Cardiac septum (tissue), 1 donor: Measurements from ENCODE around the gene MVP. TPM values are rescaled to one million over a fixed set of nuclear protein-coding genes. Genes with fewer than 3 reads are reported as not detected.
"Not testable (repeated sequence)": the region's sequence is repeated elsewhere in the genome, so short reads cannot be mapped to it uniquely, and the experiment has no call there.

ENCODE experiments used
- DNase-seq: peaks from one replicate; pipeline ENCODE4 v3.0.0-alpha.2; 2020; ENCODE audit warnings: low spot score
- intact Hi-C: fragments of 100-400 bp; cut with DNase I; formaldehyde crosslinking; loops from one replicate; pipeline ENCODE4 v1.14.0; 2022
- long read RNA-seq: library from polyadenylated mRNA; unstranded; transcript quantifications from one replicate; pipeline ENCODE4 v2.0.0, GENCODE V29; 2021
- total RNA-seq: library from RNA; stranded (reverse); fragmentation: NEBNext Ultra II Directional; extraction: Animal tissue kit (Norgen Biotek cat#: 25700); gene quantifications from one replicate; pipeline ENCODE4 v1.2.1, GENCODE V29; 2021
- donor health status: DM: no; HTN: no; CAD: no.

The MVP gene
- total RNA-seq = 60.2 TPM
- long read RNA-seq, transcript MVP-202 (15 exons, 2,925 nt) = minor isoform, 10 of 121 reads
- long read RNA-seq, transcript MVP-201 (15 exons, 2,870 nt) = major isoform, 40 of 121 reads
- long read RNA-seq, partial matches to known transcripts = 66 of 121 reads
- long read RNA-seq, other reads (novel, unspliced or antisense) = 5 of 121 reads

DNA sequence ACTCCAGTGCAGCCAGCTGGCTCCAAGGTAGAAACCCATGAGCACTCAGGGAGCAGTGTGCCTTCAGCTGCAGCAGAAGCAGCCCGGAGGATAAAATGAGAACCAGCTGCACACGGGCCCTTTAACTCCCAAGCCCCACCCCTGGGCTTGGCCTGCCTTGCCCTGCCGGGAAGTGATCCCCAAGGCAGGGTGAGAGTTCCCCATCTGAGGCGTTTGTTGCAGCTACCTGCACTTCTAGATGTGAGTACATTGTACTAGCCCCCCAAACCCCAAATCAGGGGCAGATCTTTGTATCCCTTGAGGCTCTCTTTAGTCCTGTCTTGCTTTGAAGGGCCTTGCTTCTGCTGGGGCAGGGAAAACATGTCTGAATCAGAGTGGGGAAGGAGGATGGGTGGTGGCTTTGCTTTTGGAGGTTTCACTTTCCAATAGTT is at the start of gene MVP:
MVP (plus strand) TSS at position 192 of the 431 bp plus-strand sequence. CDS start 10,088 bp downstream, outside the sequence.
- intact Hi-C loops = no loop called here
- DNase-seq = peak; percentile 91

DNA sequence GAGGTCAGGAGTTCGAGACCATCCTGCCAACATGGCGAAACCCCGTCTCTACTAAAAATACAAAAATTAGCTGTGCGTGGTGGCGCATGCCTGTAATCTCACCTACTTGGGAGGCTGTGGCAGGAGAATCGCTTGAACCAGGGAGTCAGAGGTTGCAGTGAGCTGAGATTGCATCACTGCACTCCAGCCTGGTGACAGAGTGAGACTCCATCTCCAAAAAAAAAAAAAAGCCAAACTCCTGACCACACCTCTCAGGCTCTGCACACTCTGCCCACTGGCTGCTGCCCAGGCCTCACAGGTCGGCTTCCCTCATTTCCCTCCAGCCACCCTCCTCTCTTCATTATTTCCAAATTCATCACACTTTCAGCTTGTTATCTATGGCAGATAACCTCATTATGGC is 47.9 kb upstream of the MVP start:
- intact Hi-C loops, DNase-seq: not testable (repeated sequence)

DNA sequence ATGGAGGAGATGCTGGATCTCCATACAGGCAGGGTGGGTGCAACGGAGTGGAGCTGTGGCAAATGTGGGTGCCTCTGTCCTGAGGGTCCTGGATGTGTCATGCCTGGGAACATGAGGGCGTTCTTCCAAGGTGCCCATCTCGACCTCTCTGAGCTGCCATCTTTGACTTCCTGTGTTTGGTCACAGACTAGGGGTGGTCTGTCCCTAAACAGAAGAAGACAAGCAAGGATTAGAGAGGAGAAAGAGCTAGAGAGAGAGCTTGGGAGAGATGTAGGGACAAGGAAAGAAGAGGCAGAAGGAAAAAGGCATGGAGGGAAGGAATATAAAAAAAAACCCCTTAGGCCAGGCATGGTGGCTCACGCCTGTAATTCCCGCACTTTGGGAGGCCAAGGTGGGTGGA is 45.5 kb upstream of the MVP start:
- intact Hi-C loops = no loop called here
- DNase-seq = no peak

DNA sequence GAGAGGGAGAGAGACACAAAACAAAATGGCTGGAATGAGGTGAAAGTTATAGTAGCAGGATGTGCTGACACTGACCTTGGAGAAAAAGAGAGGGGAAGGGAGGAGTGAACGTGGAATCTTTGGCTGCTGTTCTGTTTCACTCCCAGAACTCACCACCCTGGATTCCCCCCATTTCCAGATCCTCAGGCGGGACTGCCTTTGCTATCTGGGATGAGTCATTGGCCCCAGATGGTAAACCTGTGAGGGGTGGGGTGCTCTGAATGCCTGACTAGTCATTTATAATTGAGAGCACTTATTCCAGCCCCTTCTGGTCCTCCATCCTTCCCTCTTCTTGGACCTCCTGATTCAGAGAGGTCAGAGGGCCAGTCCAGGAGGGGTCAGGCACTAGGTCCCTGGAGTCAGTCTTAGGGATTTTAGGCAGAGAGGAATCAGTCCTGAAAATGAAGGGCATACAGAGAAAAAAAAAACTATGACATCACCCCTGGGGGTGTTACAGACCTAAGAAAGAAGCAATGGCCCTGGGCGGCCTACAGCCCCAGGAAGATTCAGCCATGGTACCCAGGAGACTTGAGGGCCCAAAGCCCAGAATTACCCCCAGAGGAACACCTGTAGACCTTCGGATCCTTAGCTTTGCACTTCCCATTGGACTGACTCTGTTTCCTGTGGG is 44.4 kb upstream of the MVP start:
- no peak for DNase-seq
- intact Hi-C loops = no loop called here

DNA sequence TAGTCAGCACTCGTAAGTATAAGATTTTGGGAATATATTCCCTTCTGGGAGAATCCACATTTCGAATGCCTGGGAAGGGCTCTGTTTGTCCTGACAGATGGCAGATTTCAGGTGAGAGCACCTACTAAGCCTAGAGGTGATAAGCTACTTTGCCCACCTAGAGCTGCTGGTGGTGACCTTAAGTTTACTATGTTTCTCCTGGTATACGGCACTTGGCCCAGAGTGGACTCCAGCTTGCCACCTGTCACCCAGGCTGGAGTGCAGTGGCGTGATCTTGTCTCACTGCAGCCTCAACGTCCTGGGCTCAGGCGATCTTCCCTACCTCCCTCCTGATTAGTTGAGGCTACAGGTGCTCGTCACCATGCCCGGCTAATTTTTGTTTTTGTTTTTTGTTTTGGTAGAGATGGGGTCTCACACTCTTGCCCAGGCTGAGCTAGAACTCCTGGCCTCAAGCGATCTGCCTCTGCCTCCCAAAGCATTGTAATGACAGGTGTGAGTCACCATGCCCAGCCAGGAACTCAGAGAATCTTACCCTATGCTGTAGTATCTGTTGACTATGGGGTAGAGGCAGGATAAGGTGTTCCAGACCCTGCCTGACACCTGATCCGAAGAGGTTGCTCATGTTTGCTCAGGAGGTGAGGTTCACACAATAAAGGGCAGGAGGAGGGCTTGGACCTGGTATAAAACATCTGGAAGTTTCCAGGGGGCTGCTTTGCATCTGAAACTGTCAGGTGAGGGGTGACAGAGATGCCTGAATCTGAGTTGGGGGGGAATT is 42.5 kb upstream of the MVP start, which contains the start of gene ZG16:
ZG16 (plus strand) TSS at position 681 of the 775 bp plus-strand sequence. CDS start 1,011 bp downstream, outside the sequence.
- DNase-seq = no peak
- intact Hi-C loops = no loop called here

DNA sequence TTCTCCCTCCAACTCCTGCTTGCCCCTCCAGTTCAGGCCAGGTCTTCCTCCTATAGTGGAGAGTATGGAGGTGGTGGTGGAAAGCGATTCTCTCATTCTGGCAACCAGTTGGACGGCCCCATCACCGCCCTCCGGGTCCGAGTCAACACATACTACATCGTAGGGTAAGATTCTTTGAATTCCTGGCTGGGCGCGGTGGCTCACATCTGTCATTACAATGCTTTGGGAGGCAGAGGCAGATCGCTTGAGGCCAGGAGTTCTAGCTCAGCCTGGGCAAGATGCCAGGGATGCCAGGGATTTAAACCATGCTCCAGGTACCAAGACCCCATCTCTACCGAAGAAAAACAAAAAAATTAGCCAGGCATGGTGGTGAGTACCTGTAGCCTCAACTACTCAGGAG is 40.8 kb upstream of the MVP start:
- no peak for DNase-seq
- intact Hi-C loops = no loop called here

DNA sequence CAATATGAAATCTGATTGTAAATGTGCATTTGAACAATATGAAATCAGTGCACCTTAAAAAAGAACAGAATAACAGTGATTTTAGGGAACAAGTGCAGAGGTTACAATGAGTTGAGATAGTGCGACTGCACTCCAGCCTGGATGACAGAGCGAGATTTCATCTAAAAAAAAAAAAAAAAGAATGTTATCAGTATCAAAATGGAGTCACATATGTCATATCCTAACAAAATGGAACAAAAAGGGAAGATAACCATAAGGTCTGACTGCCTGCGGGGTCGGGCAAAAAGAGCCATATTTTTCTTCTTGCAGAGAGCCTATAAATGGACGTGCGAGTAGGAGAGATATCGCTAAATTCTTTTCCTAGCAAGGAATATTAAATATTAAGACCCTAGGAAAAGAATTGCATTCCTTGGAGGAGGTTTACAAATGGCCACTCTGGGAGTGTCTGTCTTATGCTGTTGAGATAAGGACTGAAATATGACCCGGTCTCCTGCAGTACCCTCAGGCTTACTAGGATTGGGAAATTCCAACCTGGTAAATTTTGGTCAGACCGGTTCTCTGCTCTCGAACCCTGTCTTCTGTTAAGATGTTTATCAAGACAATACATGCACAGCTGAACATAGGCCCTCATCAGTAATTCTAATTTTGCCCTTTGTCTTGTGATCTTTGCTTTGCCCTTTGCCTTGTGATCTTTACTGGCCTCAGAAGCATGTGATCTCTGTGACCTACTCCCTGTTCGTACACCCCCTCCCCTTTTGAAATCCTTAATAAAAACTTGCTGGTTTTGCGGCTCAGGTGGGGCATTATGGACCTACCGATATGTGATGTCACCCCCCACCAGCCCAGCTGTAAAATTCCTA is 36.9 kb upstream of the MVP start:
- intact Hi-C loops, DNase-seq: not testable (repeated sequence)

DNA sequence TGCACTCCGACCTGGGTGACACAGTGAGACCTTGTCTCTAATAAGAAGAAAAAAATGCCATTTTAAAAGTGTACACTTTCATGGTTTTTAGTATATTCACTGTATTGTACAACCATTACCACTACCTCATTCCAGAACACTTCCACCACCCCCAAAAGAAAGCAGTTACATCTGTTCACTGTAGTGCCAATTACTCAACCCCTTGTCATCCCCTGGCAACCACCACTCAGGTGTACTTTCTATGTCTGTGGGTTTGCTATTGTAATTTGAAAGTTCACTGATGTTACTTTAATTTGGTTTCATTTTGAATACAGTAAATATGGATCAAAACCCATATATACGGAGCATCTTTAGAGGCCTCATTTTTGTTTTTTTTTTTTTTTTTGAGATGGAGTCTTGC is 36.1 kb upstream of the MVP start:
- intact Hi-C loops = no loop called here
- no peak for DNase-seq

DNA sequence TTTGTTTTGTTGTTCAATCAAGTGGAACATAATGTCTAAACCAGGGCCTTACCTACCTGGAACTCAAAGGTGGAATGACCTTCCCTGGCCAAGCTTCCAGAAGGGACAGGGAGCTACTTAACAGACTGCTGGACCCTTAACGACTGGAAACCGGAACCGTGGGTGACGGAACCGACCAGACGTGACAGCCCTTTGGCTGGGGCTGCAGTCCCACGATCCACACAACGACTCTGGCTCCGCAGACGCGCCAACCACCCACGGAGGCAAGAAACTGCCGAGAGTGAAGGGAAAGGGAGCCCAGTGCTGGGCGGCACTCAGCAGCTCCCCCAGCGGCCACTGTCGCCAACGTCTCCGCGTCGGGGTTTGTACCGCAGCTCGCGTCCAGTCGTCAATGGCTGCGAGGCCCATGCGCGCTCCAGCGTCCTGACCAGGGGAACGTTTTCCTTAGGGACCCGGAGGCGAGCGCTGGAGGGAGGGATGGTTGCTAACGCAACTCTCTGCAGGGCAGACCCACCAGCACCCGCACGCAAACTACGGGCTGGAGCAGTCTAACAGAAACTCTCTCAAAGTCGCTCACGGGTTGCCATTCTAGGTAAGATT is 35.3 kb upstream of the MVP start:
- DNase-seq = peak; percentile 91
- intact Hi-C loops = no loop called here

DNA sequence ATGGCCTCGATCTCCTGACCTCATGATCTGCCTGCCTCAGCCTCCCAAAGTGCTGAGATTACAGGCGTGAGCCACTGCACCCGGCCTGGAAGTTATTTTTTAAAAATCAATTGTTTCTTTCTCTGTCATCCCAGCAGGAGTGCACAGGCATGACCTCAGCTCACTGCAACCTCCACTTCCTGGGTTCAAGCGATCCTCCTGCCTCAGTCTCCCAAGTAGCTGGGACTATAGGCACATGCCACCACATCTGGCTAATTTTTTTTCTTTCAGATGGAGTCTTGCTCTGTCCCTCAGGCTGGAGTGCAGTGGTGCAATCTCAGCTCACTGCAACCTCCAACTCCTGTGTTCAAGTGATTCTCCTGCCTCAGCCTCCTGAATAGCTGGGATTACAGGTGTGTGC is 33.1 kb upstream of the MVP start:
- intact Hi-C loops, DNase-seq: not testable (repeated sequence)

DNA sequence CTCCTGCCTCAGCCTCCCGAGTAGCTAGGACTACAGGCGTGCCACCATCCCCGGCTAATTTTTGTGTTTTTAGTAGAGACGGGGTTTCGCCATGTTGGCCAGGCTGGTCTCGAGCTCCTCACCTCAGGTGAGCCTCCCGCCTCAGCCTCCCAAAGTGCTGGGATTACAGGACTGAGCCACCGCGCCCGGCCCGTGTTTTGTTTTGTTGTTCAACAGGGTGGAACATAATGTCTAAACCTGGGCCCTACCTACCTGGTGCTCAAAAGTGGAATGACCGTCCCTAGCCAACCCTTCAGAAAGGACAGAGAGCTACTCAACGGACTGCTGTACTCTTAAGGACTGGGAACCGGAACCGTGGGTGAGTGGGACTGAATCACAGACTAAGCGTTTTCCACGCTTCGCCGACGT is 30.5 kb upstream of the MVP start:
- intact Hi-C loops = loop anchor here (1.0 kb wide), 3 partner anchors 16 to 74 kb away; partner anchors contain the start of gene CDIPT
- DNase-seq = peak; percentile 74

DNA sequence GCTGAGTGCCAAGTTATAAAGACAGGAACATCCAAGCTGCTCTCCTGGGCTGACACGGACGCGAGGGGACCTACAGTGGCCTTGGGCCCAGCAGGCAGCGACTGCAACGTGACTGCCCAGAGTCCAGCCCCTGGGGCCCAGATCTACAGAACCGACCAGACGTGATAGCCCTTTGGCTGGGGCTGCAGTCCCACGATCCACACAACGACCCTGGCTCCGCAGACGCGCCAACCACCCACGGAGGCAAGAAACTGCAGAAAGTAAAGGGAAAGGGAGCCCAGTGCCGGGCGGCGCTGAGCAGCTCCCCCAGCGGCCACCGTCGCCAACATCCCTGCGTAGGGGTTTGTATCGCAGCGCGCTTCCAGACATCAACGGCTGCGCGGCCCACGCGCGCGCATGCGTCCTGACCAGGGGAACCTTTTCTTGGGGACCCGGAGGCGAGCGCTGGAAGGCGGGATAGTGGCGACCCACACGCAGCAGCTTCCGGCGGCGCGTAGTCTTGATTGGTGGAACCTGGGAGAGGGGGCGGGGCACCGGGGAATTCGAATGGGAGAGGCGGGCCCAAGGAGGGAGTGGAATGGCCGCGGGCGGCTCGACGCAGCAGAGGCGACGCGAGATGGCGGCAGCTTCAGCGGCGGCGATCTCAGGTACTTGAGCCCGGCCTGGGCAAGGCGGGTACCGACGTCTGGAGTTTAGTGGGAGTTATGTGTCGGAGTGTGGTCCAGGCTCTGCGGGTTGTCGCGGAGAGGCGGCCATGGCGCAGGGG is 29.9 kb upstream of the MVP start, which contains the start of gene KIF22:
KIF22 (plus strand) TSS at position 569 of the 766 bp plus-strand sequence; CDS start at position 578, 9 bp downstream.
- intact Hi-C loops = loop anchor here (1.0 kb wide), 3 partner anchors 15 to 73 kb away; partner anchors contain the start of gene CDIPT
- DNase-seq = peak; percentile 100

DNA sequence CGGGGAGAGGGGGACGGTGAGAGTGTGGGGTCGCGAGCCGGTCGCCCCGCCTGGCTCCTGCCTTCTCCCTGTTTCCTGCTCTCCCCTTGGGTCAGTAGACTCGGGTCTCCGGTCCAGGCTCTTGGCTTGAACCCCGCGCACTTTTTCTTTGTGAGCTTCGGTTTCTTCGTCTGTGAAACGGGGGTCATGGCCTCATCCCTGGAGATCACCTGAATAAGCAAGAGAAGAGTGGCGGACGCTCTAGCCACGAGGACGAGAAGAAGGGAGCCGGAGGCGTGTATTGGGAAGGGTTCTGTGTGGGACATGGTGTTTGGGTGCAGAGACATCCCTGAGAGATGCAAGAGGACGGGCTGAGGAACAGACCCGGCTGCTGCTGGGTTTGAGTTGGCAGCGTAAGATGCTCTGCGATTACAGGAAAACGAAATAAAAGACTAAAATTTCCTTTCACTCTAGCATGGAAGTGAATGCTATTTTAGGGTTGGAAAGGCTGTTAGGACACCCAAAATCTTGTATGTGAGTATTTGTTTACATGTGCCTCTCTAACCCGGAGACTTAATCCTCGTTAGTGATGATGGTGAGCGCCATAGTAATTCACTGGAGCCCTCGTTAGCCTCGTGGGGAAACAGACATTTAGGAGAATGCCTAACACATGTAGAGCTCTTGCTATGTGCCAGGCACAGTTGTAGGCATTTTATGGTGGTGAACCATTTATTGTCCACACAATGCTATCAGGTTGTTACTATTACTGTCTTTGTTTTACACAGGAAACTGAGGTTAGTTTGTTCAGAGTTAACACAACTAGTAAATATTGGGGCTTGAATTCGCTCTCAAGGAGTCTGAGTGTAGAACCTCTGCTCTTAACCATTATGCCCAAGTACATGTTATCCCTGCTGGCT is 29.1 kb upstream of the MVP start:
- no peak for DNase-seq
- intact Hi-C loops = loop anchor here (1.0 kb wide), 3 partner anchors 14 to 72 kb away; partner anchors contain the start of gene CDIPT

DNA sequence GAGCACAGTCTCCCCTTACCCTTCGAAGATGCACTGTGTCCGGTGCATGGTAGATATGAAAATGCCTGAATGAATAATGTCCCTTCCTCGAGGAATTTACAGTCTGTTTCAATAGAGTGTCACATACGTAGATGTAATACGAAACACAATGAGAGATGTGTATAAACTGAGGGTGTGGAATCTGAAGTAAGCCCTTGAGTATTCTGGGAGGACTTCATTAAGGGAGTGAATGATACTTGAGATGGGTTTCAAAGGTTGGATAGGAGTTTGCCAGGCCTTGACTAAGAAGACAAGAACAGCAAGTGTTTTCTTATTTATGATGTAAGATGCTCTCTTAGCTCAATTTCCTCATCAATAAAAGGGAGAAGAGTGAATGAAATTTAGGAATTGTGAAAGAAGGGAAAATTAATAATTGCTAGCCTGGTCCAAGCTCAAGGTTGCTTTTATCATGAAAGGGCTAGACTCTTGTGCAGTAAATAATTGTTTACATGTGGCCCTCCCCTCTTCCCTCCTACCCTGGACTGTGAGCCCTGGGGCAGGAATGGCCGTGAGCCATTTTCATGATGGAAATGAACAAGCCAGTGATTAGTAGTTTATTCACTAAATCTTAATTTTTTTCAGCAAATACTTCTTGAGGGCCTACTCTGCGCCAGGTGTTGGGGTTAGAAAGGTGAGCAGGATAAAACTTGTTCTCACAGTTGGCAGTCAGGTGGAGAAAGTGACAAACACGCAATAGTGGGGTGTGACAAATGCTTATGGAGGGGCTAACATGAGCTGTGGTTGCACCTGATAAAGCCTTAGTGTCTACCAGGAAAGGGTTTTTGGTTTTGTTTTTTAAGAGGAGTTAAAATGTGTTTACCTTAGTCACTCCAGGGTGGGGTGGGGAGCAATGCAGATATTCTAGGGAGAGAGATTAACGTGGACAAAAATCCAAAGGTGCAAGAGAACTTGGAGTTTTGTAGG is 28.1 kb upstream of the MVP start:
- intact Hi-C loops = no loop called here

DNA sequence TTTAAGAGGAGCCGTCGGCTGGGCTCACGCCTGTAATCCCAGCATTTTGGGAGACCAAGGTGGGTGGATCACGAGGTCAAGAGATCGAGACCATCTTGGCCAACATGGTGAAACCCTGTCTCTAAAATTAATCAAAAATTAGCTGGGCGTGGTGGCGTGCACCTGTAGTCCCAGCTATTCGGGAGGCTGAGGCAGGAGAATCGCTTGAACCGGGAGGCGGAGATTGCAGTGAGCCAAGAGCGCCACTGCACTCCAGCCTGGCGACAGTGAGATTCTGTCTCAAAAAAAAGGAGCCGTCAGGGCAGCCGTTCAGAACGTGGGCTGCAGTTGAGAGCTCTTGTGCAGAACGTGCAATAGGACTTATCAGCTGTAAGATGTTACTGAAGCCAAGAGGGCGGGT is 27.1 kb upstream of the MVP start:
- peak; percentile 7 for DNase-seq
- intact Hi-C loops = not testable (repeated sequence)

More for the DNA sequence above, 28.1 kb upstream of the MVP start:
- no peak for DNase-seq

DNA sequence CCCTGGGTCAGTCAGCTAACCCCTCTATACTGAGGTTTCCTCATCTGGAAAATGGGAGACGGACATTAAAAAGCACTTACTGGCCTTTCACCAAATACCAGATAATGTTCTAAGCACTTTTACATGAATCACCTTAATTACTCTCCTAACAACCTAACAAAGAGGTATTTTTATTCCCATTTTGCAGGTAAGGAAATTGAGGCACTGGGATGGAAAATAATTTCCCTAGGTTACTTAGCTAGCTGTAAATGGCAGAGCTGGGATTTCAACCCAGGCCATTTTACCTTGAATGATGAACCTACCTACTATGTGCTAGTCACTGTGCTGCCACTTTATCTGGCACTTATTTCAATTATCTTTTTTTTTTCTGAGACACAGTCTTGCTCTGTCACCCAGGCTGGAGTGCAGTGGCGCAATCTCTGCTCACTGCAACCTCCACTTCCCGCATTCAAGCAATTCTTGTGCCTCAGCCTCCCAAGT is 26.0 kb upstream of the MVP start:
- intact Hi-C loops = no loop called here
- no peak for DNase-seq
